Keratinocyte (primary cell): ENCODE results near the gene UNC93A. TPM values are rescaled to one million over a fixed set of nuclear protein-coding genes. Genes with fewer than 3 reads are reported as not detected.

Experiments
- DNase-seq: peaks from one replicate; pipeline ENCODE4 v3.0.0-alpha.2; 2011; ENCODE audit warnings: low read depth, missing footprints, low spot score
- FAIRE-seq: peaks from 2 replicates; lab custom pipeline; 2011; peaks lifted over from hg19 to GRCh38; lab: Jason Lieb, UNC
- H2AFZ ChIP-seq: 2 replicates; pipeline ENCODE4 v1.6.0; 2012; ENCODE audit warnings: low read length, control low read depth, inconsistent platforms; ENCODE audit not compliant: control insufficient read depth
- H3K27ac ChIP-seq: 2 replicates; pipeline ENCODE4 v1.5.1; 2011; ENCODE audit warnings: low read length; ENCODE audit not compliant: control insufficient read depth, insufficient read depth
- H3K27me3 ChIP-seq: 3 replicates; pipeline ENCODE4 v1.6.0; 2011; ENCODE audit warnings: low read length; ENCODE audit not compliant: control insufficient read depth, insufficient read depth; ENCODE audit errors: extremely low read depth
- H3K36me3 ChIP-seq, 2 experiments: 2 replicates in 1 of 2; 3 replicates in 1 of 2; pipeline ENCODE4 v1.5.1; 2011; ENCODE audit warnings: low read length in 2 of 2, mild to moderate bottlenecking in 1 of 2; ENCODE audit not compliant: control insufficient read depth in 2 of 2, insufficient read depth in 2 of 2; ENCODE audit errors: extremely low read depth in 1 of 2
- H3K4me1 ChIP-seq: 3 replicates; pipeline ENCODE4 v1.5.1; 2011; ENCODE audit warnings: low read length; ENCODE audit not compliant: control insufficient read depth, insufficient read depth; ENCODE audit errors: extremely low read depth
- H3K4me2 ChIP-seq: 3 replicates; pipeline ENCODE4 v1.6.0; 2011; ENCODE audit warnings: low read depth, low read length; ENCODE audit not compliant: control insufficient read depth, insufficient read depth; ENCODE audit errors: extremely low read depth
- H3K4me3 ChIP-seq, 3 experiments: fragments of 200-600 bp in 1 of 3; sonication (generic) in 1 of 3; 2 replicates in 2 of 3; 3 replicates in 1 of 3; pipeline ENCODE4 v1.5.1; 2011 to 2016; ENCODE audit warnings: low read length in 3 of 3, mild to moderate bottlenecking in 3 of 3, control low read depth in 2 of 3, inconsistent platforms in 1 of 3, low read depth in 1 of 3, mixed read lengths in 1 of 3, mixed run types in 1 of 3, moderate library complexity in 1 of 3; ENCODE audit not compliant: control insufficient read depth in 2 of 3, insufficient read depth in 2 of 3; ENCODE audit errors: extremely low read depth in 1 of 3
- H3K79me2 ChIP-seq: 2 replicates; pipeline ENCODE4 v1.6.0; 2012; ENCODE audit warnings: low read length; ENCODE audit not compliant: control insufficient read depth, insufficient read depth
- H3K9ac ChIP-seq: 3 replicates; pipeline ENCODE4 v1.6.0; 2011; ENCODE audit warnings: low read length; ENCODE audit not compliant: control insufficient read depth, insufficient read depth; ENCODE audit errors: extremely low read depth
- H3K9me1 ChIP-seq: 3 replicates; pipeline ENCODE4 v1.6.0; 2011; ENCODE audit warnings: low read length; ENCODE audit not compliant: control insufficient read depth, insufficient read depth; ENCODE audit errors: extremely low read depth
- H3K9me3 ChIP-seq: 2 replicates; pipeline ENCODE4 v1.5.1; 2012; ENCODE audit warnings: low read depth, low read length; ENCODE audit not compliant: control insufficient read depth
- H4K20me1 ChIP-seq: 3 replicates; pipeline ENCODE4 v1.6.0; 2011; ENCODE audit warnings: low read length; ENCODE audit not compliant: control insufficient read depth, insufficient read depth; ENCODE audit errors: extremely low read depth
- CTCF ChIP-seq, 3 experiments: IDR thresholded peaks in 1 of 3; conservative IDR thresholded peaks in 1 of 3; optimal IDR thresholded peaks in 1 of 3; 2 replicates in 2 of 3; 3 replicates in 1 of 3; pipeline versions ENCODE3 to v1.5.1; 2011; ENCODE audit warnings: low read length in 3 of 3, mild to moderate bottlenecking in 3 of 3, moderate library complexity in 2 of 3, control low read depth in 1 of 3, inconsistent platforms in 1 of 3; ENCODE audit not compliant: insufficient read depth in 2 of 3; ENCODE audit errors: extremely low read depth in 1 of 3
- EZH2 ChIP-seq: IDR thresholded peaks from one replicate; pipeline ENCODE4 v1.6.1; 2012; ENCODE audit warnings: inconsistent platforms, mild to moderate bottlenecking, low read length, moderate library complexity
- dilution Hi-C: fragments of 300-500 bp; cut with MboI; formaldehyde crosslinking; loops from one replicate; pipeline ENCODE4 v1.7.0; 2020; ENCODE audit warnings: low sequenced_read_pairs; ENCODE audit not compliant: extremely low pct_ligation_motif_present
- polyA plus RNA-seq, 5 experiments: library from polyadenylated mRNA; depleted of rRNA in 3 of 5; stranded (reverse) in 3 of 5; stranded (forward) in 1 of 5; unstranded in 1 of 5; fragments of >200 nt; gene quantifications; 1 replicate in 1 of 5; 2 replicates in 3 of 5; 3 replicates in 1 of 5; pipeline versions ENCODE4 v1.2.1 to v1.2.3, GENCODE V29; 2011 to 2012; ENCODE audit warnings: missing spikeins in 2 of 5, low read depth in 1 of 5, low replicate concordance in 1 of 5

The UNC93A gene
- polyA plus RNA-seq, 1 donor (not counting 4 experiments of a cell fraction or from before 2014, with no cell fraction given): not detected

GRCh38 chr6:167302796-167303195, 11.7 kb downstream of the UNC93A start:
- Histone ChIP-seq H3K9me1 (no peaks in the 10 kb centered on the region), H2AFZ (no peak overlapping the region), H3K9ac (no peak overlapping the region), H3K27ac (no peak overlapping the region), H3K4me2 (no peak overlapping the region), H3K9me3 (peaks cover 10% of the 10 kb centered on the region), H4K20me1 (no peaks in the 10 kb centered on the region), H3K4me1 (no peaks in the 10 kb centered on the region), H3K27me3 (no peaks in the 10 kb centered on the region), H3K4me3 (no peak overlapping the region), H3K79me2 (no peaks in the 10 kb centered on the region), H3K36me3 (no peaks in the 10 kb centered on the region)
- dilution Hi-C loops: no loop called here
- no peak for FAIRE-seq
- DNase-seq: no peak
- TF ChIP-seq CTCF (optimal IDR thresholded peaks at IDR 0.05 in 1 of 3, IDR thresholded peaks at IDR 0.05 in 1 of 3, conservative IDR thresholded peaks at IDR 0.05 in 1 of 3; ENCODE audit: extremely low read depth in 1 of 3, insufficient read depth in 2 of 3, low read length in 3 of 3): no peak
- no peak for TF ChIP-seq EZH2

GRCh38 chr6:167303675-167304625, 12.8 kb downstream of the UNC93A start:
- TF ChIP-seq EZH2 (no peak), CTCF (optimal IDR thresholded peaks at IDR 0.05 in 1 of 3, IDR thresholded peaks at IDR 0.05 in 1 of 3, conservative IDR thresholded peaks at IDR 0.05 in 1 of 3; ENCODE audit: extremely low read depth in 1 of 3, insufficient read depth in 2 of 3, low read length in 3 of 3) (no peak)
- no peak overlapping the region for H3K9ac ChIP-seq
- H2AFZ ChIP-seq: no peak overlapping the region
- FAIRE-seq (no peak), DNase-seq (no peak)
- H3K9me3 ChIP-seq: peaks cover 10% of the 10 kb centered on the region
- no peaks in the 10 kb centered on the region for H3K79me2 ChIP-seq
- H4K20me1 ChIP-seq: no peaks in the 10 kb centered on the region
- H3K27me3 ChIP-seq: no peaks in the 10 kb centered on the region
- no peaks in the 10 kb centered on the region for H3K9me1 ChIP-seq
- H3K27ac ChIP-seq: no peak overlapping the region
- H3K4me3 ChIP-seq: no peak overlapping the region
- H3K36me3 ChIP-seq: no peaks in the 10 kb centered on the region
- no peak overlapping the region for H3K4me2 ChIP-seq
- H3K4me1 ChIP-seq: no peaks in the 10 kb centered on the region
- dilution Hi-C loops: no loop called here
